ENCODE results near the gene TNFAIP1.
A peak's percentile ranks its signal among the peaks of the same experiment; 100 is the strongest.

The TNFAIP1 gene

GRCh38 chr17:28345419-28346198 is 10.0 kb downstream of the TNFAIP1 start:
- DNase-seq (ENCODE audit: low spot score), result no peak

- no peak for DNase-seq (ENCODE audit: low spot score)
These were observed 10.6 kb downstream of the TNFAIP1 start for GRCh38 chr17:28346199-28346580.

GRCh38 chr17:28346746-28347246 is 11.2 kb downstream of the TNFAIP1 start:
- DNase-seq (ENCODE audit: low spot score), result no peak

- DNase-seq (ENCODE audit: low spot score), result no peak
These were observed 11.8 kb downstream of the TNFAIP1 start for GRCh38 chr17:28347261-28347891.

GRCh38 chr17:28348979-28349378 is 13.4 kb downstream of the TNFAIP1 start:
- DNase-seq (ENCODE audit: low spot score), result no peak

GRCh38 chr17:28350271-28350670 is 14.7 kb downstream of the TNFAIP1 start:
- no peak for DNase-seq (ENCODE audit: low spot score)

- peak; percentile 95 for DNase-seq (ENCODE audit: low spot score)
These were observed 21.7 kb downstream of the TNFAIP1 start, which contains the start of gene POLDIP2 for GRCh38 chr17:28357061-28357900. TSS of gene POLDIP2 (minus strand) at chr17:28357527. CDS start at chr17:28357448, 79 bp downstream.

GRCh38 chr17:28357901-28358197 is 22.3 kb downstream of the TNFAIP1 start:
- DNase-seq (ENCODE audit: low spot score), result no peak

- no peak for DNase-seq (ENCODE audit: low spot score)
These were observed 27.6 kb downstream of the TNFAIP1 start for GRCh38 chr17:28363186-28363585.

- DNase-seq (ENCODE audit: low spot score), result no peak
These were observed 28.5 kb downstream of the TNFAIP1 start for GRCh38 chr17:28363776-28364650.

GRCh38 chr17:28364665-28365363 is 29.3 kb downstream of the TNFAIP1 start, which contains the start of gene SEBOX:
TSS of gene SEBOX (minus strand) at chr17:28365199. CDS start at chr17:28365151, 48 bp downstream.
- DNase-seq (ENCODE audit: low spot score), result no peak

GRCh38 chr17:28365487-28365886 is 29.9 kb downstream of the TNFAIP1 start:
- no peak for DNase-seq (ENCODE audit: low spot score)

GRCh38 chr17:28366605-28367004 is 31.0 kb downstream of the TNFAIP1 start:
- no peak for DNase-seq (ENCODE audit: low spot score)

GRCh38 chr17:28367641-28368305 is 32.2 kb downstream of the TNFAIP1 start:
- DNase-seq (ENCODE audit: low spot score), result no peak

GRCh38 chr17:28368306-28368831 is 32.8 kb downstream of the TNFAIP1 start:
- no peak for DNase-seq (ENCODE audit: low spot score)

- no peak for DNase-seq (ENCODE audit: low spot score)
These were observed 33.5 kb downstream of the TNFAIP1 start for GRCh38 chr17:28368915-28369683.

GRCh38 chr17:28369684-28370034 is 34.1 kb downstream of the TNFAIP1 start:
- peak; percentile 29 for DNase-seq (ENCODE audit: low spot score)

- peak; percentile 71 for DNase-seq (ENCODE audit: low spot score)
These were observed 34.6 kb downstream of the TNFAIP1 start, which contains the start of gene VTN for GRCh38 chr17:28370035-28370743. TSS of gene VTN (minus strand) at chr17:28370307. CDS start at chr17:28370203, 104 bp downstream.
